Testis (tissue), 3 donors: ENCODE measurements around the gene TLCD4. TPM values are rescaled to one million over a fixed set of nuclear protein-coding genes. Genes with fewer than 3 reads are reported as not detected.

Source experiments
- DNase-seq: peaks from one replicate; pipeline ENCODE4 v3.0.0-alpha.2; 2019
- H3K27ac ChIP-seq, 2 donors: fragments of 200-600 bp; sonication (generic); one replicate each; pipeline ENCODE4 v1.5.1; 2019
- H3K27me3 ChIP-seq: fragments of 200-600 bp; sonication (generic); one replicate; pipeline ENCODE4 v1.5.1; 2019
- H3K36me3 ChIP-seq: fragments of 200-600 bp; sonication (generic); one replicate; pipeline ENCODE4 v1.5.1; 2017; ENCODE audit warnings: low read depth; ENCODE audit errors: missing control alignments
- H3K4me1 ChIP-seq: fragments of 200-600 bp; sonication (generic); one replicate; pipeline ENCODE4 v1.5.1; 2019
- H3K4me3 ChIP-seq, 2 donors: fragments of 200-600 bp; sonication (generic); one replicate each; pipeline ENCODE4 v1.5.1; 2017 to 2019
- H3K9me3 ChIP-seq: fragments of 200-600 bp; sonication (generic); one replicate; pipeline ENCODE4 v1.5.1; 2017
- POLR2A ChIP-seq: fragments of 450-650 bp; IDR thresholded peaks from one replicate; pipeline ENCODE4 v1.6.1; 2017; ENCODE audit warnings: antibody characterized with exemption, mild to moderate bottlenecking, moderate library complexity
- WGBS, 2 donors: methylation state at CpG; one replicate each; pipeline ENCODE4 v1.1.5; 2018; 5-methylcytosine and 5-hydroxymethylcytosine counted together
- intact Hi-C: fragments of 100-400 bp; cut with DNase I; formaldehyde crosslinking; loops from one replicate; pipeline ENCODE4 v1.15.1; 2023; ENCODE audit warnings: low total_unique reads
- polyA plus RNA-seq: library from polyadenylated mRNA; stranded (reverse); fragments of 350-450 nt; fragmentation: Illumina TruSeq; extraction: RNeasy Lipid Tissue Mini Kit (QIAGEN cat#74804); gene quantifications from one replicate; pipeline ENCODE4 v1.2.3, GENCODE V29; 2014; ENCODE audit warnings: low read depth, low replicate concordance; ENCODE audit not compliant: insufficient read depth
- total RNA-seq, 2 donors: library from RNA; depleted of rRNA; stranded (reverse); fragments of >200 nt; gene quantifications; one replicate each; pipeline ENCODE4 v1.2.3, GENCODE V29; 2016
- TF ChIP-seq, protein P1 (sequence below), 3 experiments: fragments of 450-650 bp in 2 of 3; fragments of 200-600 bp in 1 of 3; sonication (generic) in 1 of 3; IDR thresholded peaks; one replicate each; pipeline ENCODE4 v1.5.1; 2016 to 2019; ENCODE audit warnings: antibody characterized with exemption in 3 of 3, mild to moderate bottlenecking in 2 of 3, moderate library complexity in 1 of 3

The TLCD4 gene
- total and polyA plus RNA-seq, 3 donors from 2014 or later, result 7.2 to 25.2 (median 8.3) TPM

DNA sequence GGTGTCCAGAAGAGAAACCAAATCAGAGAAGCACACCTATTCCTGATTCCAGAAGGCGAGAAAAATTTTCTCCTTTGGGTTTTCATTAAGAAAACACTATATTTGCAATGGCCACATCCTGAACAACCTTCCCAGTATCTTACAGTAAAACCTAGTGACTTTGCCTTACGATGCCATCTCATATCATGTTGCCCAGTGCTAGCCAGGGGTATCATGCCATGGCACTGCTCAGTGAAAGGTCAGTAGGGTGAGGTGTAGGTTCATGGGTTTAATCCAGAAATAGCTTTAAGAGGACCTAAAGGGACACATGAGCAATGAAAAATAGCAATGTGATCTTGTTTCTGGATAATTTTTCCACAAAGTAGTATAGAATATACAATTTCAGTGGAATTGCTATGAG, 7.2 kb downstream of the TLCD4 start:
- TF ChIP-seq POLR2A, result no peak
- TF ChIP-seq, protein P1, sequence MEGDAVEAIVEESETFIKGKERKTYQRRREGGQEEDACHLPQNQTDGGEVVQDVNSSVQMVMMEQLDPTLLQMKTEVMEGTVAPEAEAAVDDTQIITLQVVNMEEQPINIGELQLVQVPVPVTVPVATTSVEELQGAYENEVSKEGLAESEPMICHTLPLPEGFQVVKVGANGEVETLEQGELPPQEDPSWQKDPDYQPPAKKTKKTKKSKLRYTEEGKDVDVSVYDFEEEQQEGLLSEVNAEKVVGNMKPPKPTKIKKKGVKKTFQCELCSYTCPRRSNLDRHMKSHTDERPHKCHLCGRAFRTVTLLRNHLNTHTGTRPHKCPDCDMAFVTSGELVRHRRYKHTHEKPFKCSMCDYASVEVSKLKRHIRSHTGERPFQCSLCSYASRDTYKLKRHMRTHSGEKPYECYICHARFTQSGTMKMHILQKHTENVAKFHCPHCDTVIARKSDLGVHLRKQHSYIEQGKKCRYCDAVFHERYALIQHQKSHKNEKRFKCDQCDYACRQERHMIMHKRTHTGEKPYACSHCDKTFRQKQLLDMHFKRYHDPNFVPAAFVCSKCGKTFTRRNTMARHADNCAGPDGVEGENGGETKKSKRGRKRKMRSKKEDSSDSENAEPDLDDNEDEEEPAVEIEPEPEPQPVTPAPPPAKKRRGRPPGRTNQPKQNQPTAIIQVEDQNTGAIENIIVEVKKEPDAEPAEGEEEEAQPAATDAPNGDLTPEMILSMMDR (IDR thresholded peaks at IDR 0.05), result no peak
- intact Hi-C loops, result no loop called here
- H3K36me3 ChIP-seq, result no peaks in the 10 kb centered on the region
- H3K9me3 ChIP-seq, result no peaks in the 10 kb centered on the region
- DNase-seq, result no peak
- H3K27me3 ChIP-seq, result no peaks in the 10 kb centered on the region
- 94 to 97% methylated on average over 2 of the region's 2 CpGs for WGBS, 2 donors
- H3K4me3 ChIP-seq, result no peak overlapping the region
- no peaks in the 10 kb centered on the region for H3K4me1 ChIP-seq
- H3K27ac ChIP-seq, result no peak overlapping the region

DNA sequence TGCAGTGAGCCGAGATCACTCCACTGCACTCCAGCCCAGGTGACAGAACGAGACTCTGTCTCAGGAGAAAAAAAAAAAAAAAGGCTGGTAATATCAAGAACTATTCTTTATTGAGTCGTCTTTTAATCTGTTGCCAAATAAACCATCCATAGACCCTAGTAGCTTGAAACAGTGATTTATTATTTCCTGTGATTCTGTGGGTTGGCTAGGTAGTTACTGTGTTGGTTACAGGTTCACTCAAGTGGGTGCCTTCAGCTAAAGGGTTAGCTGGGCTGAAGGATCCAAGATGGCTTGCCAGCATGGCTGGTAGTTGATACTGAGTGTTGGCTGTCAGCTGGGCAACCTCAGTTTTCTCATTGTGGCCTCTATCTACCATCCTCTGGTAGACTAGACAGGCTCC, 9.2 kb downstream of the TLCD4 start:
- intact Hi-C loops, result no loop called here
- Histone ChIP-seq H3K4me3 (no peak overlapping the region), H3K9me3 (no peaks in the 10 kb centered on the region), H3K36me3 (no peaks in the 10 kb centered on the region), H3K27ac (no peak overlapping the region), H3K4me1 (no peaks in the 10 kb centered on the region), H3K27me3 (no peaks in the 10 kb centered on the region)
- no peak for DNase-seq
- no peak for TF ChIP-seq POLR2A
- TF ChIP-seq, protein P1 (IDR thresholded peaks at IDR 0.05), result no peak
- WGBS, 2 donors, result 92 to 95% methylated on average over 3 of the region's 3 CpGs

DNA sequence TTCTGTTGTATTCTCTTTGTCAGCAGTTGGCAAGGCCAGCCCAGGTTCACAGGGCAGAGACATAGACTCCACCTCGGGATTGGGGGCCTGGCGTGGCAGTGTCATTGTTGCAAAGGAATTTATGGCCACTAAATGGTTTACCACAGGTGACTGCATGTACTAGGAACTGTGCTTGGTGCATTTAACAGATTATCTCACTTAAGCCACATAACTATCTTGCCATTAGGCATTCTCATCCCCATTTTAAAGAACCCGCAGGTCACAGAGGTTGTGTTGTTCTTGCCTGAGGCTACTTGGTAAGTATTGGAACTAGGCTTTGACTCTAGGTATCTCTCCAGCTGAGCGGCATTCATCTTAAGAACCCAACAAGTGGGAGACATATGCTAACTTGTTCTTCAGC, 9.7 kb downstream of the TLCD4 start:
- intact Hi-C loops, result no loop called here
- Histone ChIP-seq H3K4me3 (no peak overlapping the region), H3K9me3 (no peaks in the 10 kb centered on the region), H3K4me1 (no peaks in the 10 kb centered on the region), H3K27ac (no peak overlapping the region), H3K36me3 (no peaks in the 10 kb centered on the region), H3K27me3 (no peaks in the 10 kb centered on the region)
- TF ChIP-seq, protein P1 (IDR thresholded peaks at IDR 0.05), result no peak
- no peak for TF ChIP-seq POLR2A
- no peak for DNase-seq
- WGBS, 2 donors, result 95 to 98% methylated on average over 4 of the region's 4 CpGs

DNA sequence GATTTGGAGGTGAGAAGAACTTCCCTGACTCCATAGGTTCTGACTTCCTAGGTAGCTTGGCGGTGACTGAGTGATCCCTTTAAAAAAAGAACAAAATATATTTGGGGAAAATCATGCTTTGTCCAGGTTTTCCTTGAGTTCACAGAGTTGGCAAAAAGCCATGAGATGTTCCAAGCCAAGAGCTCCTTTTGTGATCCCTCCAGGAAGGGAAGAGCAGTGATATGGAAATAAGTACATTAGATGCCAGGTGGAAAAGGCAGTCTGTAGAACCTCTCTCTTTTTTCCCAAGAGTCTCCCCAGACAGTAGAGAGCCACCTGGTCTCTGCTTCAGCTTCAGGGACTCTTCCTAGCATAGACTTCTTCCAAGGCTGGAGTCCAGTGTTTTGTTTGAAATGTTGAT, 10.2 kb downstream of the TLCD4 start:
- no peak overlapping the region for H3K27ac ChIP-seq
- intact Hi-C loops, result no loop called here
- H3K4me1 ChIP-seq, result no peaks in the 10 kb centered on the region
- H3K9me3 ChIP-seq, result no peaks in the 10 kb centered on the region
- no peaks in the 10 kb centered on the region for H3K36me3 ChIP-seq
- no peaks in the 10 kb centered on the region for H3K27me3 ChIP-seq
- TF ChIP-seq, protein P1 (IDR thresholded peaks at IDR 0.05), result no peak
- no peak for TF ChIP-seq POLR2A
- WGBS, 2 donors, result 71 to 81% methylated on average over 1 of the region's 1 CpG
- no peak for DNase-seq
- no peak overlapping the region for H3K4me3 ChIP-seq

DNA sequence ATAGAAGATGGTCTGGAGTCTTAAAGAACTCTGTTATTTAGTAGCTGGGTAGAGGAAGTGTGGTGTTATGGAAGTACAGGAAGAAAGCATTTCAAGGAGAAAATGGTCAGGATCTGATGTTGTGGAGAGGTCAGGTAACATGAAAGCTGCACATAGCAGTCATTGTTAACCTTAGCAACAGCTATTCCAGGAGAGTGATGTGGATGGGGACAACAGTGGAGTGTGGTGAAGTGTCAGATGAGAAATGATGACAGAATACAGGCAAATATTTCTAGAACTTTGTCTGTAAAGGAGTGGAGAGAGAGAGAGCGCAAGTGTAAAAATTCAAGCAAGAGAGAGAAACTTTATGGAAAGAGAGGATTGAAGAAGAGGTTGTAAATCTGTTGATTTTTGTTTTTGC, 15.6 kb downstream of the TLCD4 start:
- TF ChIP-seq, protein P1 (IDR thresholded peaks at IDR 0.05), result no peak
- no peak for TF ChIP-seq POLR2A
- no peak overlapping the region for H3K27ac ChIP-seq
- no peak for DNase-seq
- no peaks in the 10 kb centered on the region for H3K27me3 ChIP-seq
- no peaks in the 10 kb centered on the region for H3K4me1 ChIP-seq
- intact Hi-C loops, result no loop called here
- 97 to 100% methylated on average over 1 of the region's 1 CpG for WGBS, 2 donors
- no peaks in the 10 kb centered on the region for H3K9me3 ChIP-seq
- H3K4me3 ChIP-seq, result no peak overlapping the region
- no peaks in the 10 kb centered on the region for H3K36me3 ChIP-seq
